ENCODE results near the gene WNK1. TPM values are rescaled to one million over a fixed set of nuclear protein-coding genes. Genes with fewer than 3 reads are reported as not detected.

Gene WNK1
- polyA plus RNA-seq, 1 experiment = 38.0 TPM

- Histone ChIP-seq H3K9me3 (ENCODE audit: control insufficient read depth, insufficient read depth, low read length) (no peaks in the 10 kb centered on the region), H3K27ac (ENCODE audit: low read depth, low read length) (no peak overlapping the region), H3K27me3 (ENCODE audit: control insufficient read depth, insufficient read depth, low read length) (no peaks in the 10 kb centered on the region), H3K4me3 (ENCODE audit: low read depth, low read length) (no peak overlapping the region)
- no peak for DNase-seq (ENCODE audit: low read depth, low spot score)
- no peak for TF ChIP-seq CTCF (IDR thresholded peaks at IDR 0.05; ENCODE audit: low read depth, low read length)
- ChIA-PET CTCF (interaction anchor here (1.7 kb wide), 1 partner anchor 47 kb away, joined by 6 read pairs; no protein-coding TSS in a partner anchor), POLR2A (no interaction called here)
Measured at GRCh38 chr12:863285-863684, 110.9 kb downstream of the WNK1 start.

DNA sequence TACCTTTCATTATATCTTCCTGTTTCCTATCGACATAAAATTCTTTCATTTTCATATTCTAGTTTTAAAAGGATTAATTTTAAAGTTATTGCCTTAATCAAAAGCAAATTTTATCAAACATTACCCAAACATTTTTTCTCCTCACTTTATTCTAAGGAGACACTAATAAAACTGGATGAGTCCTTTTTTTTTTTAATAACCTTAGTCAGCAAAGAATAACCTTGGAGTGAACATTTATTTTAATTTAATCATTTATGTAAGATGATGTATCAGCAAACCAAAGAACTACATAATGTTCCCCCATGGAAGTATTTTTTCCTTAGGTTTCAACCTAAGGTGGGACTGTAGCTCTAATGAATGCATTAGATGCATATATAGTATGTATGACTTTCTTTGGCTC lies 113.2 kb downstream of the WNK1 start:
- CTCF ChIA-PET = no interaction called here
- no peak overlapping the region for H3K4me3 ChIP-seq (ENCODE audit: low read depth, low read length)
- TF ChIP-seq CTCF (IDR thresholded peaks at IDR 0.05; ENCODE audit: low read depth, low read length) = no peak
- DNase-seq (ENCODE audit: low read depth, low spot score) = no peak
- POLR2A ChIA-PET = no interaction called here
- no peaks in the 10 kb centered on the region for H3K27me3 ChIP-seq (ENCODE audit: control insufficient read depth, insufficient read depth, low read length)
- no peaks in the 10 kb centered on the region for H3K9me3 ChIP-seq (ENCODE audit: control insufficient read depth, insufficient read depth, low read length)
- no peak overlapping the region for H3K27ac ChIP-seq (ENCODE audit: low read depth, low read length)

- CTCF ChIA-PET = no interaction called here
- POLR2A ChIA-PET = no interaction called here
- H3K4me3 ChIP-seq (ENCODE audit: low read depth, low read length) = no peak overlapping the region
- H3K27ac ChIP-seq (ENCODE audit: low read depth, low read length) = no peak overlapping the region
- H3K27me3 ChIP-seq (ENCODE audit: control insufficient read depth, insufficient read depth, low read length) = no peaks in the 10 kb centered on the region
- TF ChIP-seq CTCF (IDR thresholded peaks at IDR 0.05; ENCODE audit: low read depth, low read length) = no peak
- H3K9me3 ChIP-seq (ENCODE audit: control insufficient read depth, insufficient read depth, low read length) = no peaks in the 10 kb centered on the region
- no peak for DNase-seq (ENCODE audit: low read depth, low spot score)
Measured at GRCh38 chr12:867905-868304, 115.5 kb downstream of the WNK1 start.

- no peak overlapping the region for H3K4me3 ChIP-seq (ENCODE audit: low read depth, low read length)
- no peak overlapping the region for H3K27ac ChIP-seq (ENCODE audit: low read depth, low read length)
- peak; percentile 9; the same call in 1 of the 2 replicates for TF ChIP-seq CTCF (IDR thresholded peaks at IDR 0.05; ENCODE audit: low read depth, low read length)
- ChIA-PET POLR2A (no interaction called here), CTCF (no interaction called here)
- no peak for DNase-seq (ENCODE audit: low read depth, low spot score)
- H3K27me3 ChIP-seq (ENCODE audit: control insufficient read depth, insufficient read depth, low read length) = no peaks in the 10 kb centered on the region
- no peaks in the 10 kb centered on the region for H3K9me3 ChIP-seq (ENCODE audit: control insufficient read depth, insufficient read depth, low read length)
Measured at GRCh38 chr12:868722-869121, 116.3 kb downstream of the WNK1 start.

DNA sequence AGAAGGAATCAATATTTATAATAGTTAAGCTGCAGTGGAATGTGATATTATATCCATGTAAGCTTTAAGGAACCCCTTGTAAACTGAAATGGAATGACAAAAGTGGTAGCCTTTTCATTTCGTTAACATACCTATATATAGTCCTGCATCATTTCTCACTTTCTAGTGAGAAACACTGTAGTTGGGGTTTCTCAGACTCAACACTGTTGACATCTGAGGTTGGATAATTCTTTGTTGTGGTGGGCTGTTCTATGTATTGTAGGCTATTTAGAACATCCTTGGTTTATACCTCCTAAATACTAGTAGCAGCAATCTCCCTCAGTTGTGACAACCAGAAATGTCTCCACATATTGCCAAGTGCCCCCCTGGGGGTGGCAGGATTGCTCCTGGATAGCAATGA lies 118.0 kb downstream of the WNK1 start:
- Histone ChIP-seq H3K9me3 (ENCODE audit: control insufficient read depth, insufficient read depth, low read length) (no peaks in the 10 kb centered on the region), H3K27ac (ENCODE audit: low read depth, low read length) (no peak overlapping the region), H3K27me3 (ENCODE audit: control insufficient read depth, insufficient read depth, low read length) (no peaks in the 10 kb centered on the region), H3K4me3 (ENCODE audit: low read depth, low read length) (no peak overlapping the region)
- TF ChIP-seq CTCF (IDR thresholded peaks at IDR 0.05; ENCODE audit: low read depth, low read length) = no peak
- ChIA-PET CTCF (interaction anchor here (0.9 kb wide), 1 partner anchor 10 kb away, joined by 3 read pairs; no protein-coding TSS in a partner anchor), POLR2A (no interaction called here)
- DNase-seq (ENCODE audit: low read depth, low spot score) = no peak
